Activated naive CD4-positive, alpha-beta T cell treated with anti-CD3 and anti-CD28 coated beads, Interleukin-2, amount 50 U/mL, for 72 hours (primary cell): ENCODE data around the gene MYO18A. TPM values are rescaled to one million over a fixed set of nuclear protein-coding genes. Genes with fewer than 3 reads are reported as not detected.

ENCODE experiments used
- ATAC-seq, 2 donors: fragments of 150-1000 bp; cut with Tn5 transposase; 2 replicates each; pipeline ENCODE4 v1.10.0; 2021; ENCODE audit warnings: mild to moderate bottlenecking in 2 of 2, moderate library complexity in 2 of 2
- DNase-seq, 2 donors: peaks; one replicate each; pipeline ENCODE4 v3.0.0; 2021 to 2022; ENCODE audit warnings: low spot score in 2 of 2
- H3K27ac Mint-ChIP-seq, 2 donors: one replicate each; pipeline ENCODE4 v1.8.0; 2022; ENCODE audit warnings: mild to moderate bottlenecking in 2 of 2, mixed read lengths in 2 of 2
- H3K36me3 Mint-ChIP-seq, 2 donors: one replicate each; pipeline ENCODE4 v1.8.0; 2022; ENCODE audit warnings: mixed read lengths in 2 of 2
- H3K9me3 Mint-ChIP-seq, 2 donors: one replicate each; pipeline ENCODE4 v1.8.0; 2022; ENCODE audit warnings: mixed read lengths in 2 of 2
- total RNA-seq, 2 donors: library from RNA; stranded (reverse); gene quantifications; one replicate each; pipeline ENCODE4 v1.2.3, GENCODE V29; 2022

MYO18A gene
- total RNA-seq, 2 donors from 2014 or later, result 38.8 to 62.8 TPM

- no peak overlapping the region for H3K27ac Mint-ChIP-seq
- no peaks in the 10 kb centered on the region for H3K36me3 Mint-ChIP-seq
- DNase-seq, result no peak
- H3K9me3 Mint-ChIP-seq, result no peaks in the 10 kb centered on the region
- ATAC-seq, result no peak
Observed at GRCh38 chr17:29050176-29050575, 130.0 kb downstream of the MYO18A start.

DNA sequence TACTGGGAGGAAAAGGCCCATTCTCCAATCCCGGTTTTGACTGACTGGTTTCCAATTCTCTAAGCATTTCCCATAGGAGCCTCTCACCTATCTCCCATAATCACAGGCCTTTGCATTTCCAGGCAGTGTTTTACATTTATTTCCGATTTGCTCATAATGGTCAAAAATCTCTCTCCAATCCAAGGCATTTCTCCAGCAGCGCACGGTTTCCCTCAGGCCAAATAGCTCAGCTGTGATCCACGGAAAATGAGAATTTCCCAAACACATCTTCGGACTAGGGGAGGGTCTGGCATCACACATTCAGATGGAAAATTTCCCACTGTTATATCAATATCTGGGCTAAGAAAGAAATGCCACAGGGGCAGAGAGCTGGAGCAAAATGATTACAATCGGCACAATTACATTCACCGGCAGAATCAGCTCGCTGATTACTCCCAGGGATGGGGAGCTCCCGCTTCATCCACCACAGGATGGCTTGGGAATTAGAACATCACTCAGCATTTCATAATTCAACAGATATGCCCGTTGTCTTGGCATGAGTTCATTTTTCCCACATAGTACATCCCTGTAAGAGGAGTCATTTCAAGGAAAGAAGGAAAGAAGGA lies 130.6 kb downstream of the MYO18A start:
- Mint-ChIP-seq H3K36me3 (no peaks in the 10 kb centered on the region), H3K9me3 (no peaks in the 10 kb centered on the region), H3K27ac (no peak overlapping the region)
- DNase-seq (no peak), ATAC-seq (no peak)

DNA sequence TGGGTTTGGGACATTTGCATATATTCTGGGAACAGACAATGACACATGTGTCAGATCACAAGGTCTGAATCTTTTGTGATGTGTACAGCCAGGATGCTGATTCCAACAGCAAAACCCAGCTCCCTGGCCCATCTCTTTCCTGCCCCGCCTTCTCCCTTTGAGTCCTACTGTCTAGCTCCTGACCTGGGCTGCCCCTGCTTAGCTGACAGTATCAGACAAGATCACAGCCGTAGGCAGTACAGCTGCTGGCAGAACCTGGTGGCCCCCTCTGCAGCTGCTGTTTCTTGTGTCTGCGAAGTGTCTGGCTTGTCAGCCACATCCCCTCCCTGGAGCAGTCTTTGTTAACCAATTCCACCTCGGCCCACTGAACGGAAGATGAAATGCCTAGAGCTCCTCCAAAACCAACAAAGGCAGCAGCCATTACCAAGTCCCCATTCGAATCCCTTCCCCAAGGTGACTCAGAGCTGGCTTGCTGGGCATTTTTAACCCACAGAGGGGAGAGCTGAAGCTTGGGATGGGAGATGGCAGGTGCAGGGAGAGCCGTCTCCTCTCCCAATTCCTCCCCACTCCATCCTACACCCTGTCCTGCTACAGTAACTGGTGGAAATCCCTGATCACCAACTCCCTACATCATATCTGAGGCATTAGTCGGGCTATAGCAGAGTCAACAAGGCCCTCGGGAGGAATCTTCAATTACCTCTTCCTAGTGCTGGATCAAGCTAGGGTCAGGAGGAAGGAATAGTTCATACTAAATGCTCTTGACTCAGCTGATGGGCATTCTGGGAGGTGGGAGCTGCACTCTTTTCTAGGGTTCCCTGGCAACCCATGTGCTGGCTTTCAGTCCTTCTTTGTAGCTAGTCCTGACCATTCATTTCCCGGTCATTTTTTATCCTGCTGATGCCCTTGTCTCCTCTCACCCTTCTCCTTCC lies 131.5 kb downstream of the MYO18A start:
- DNase-seq (no peak), ATAC-seq (peak; percentile 29 to 61)
- Mint-ChIP-seq H3K36me3 (no peaks in the 10 kb centered on the region), H3K9me3 (no peaks in the 10 kb centered on the region), H3K27ac (no peak overlapping the region)

- no peak for ATAC-seq
Observed at GRCh38 chr17:29046473-29046839, 133.7 kb downstream of the MYO18A start.

DNA sequence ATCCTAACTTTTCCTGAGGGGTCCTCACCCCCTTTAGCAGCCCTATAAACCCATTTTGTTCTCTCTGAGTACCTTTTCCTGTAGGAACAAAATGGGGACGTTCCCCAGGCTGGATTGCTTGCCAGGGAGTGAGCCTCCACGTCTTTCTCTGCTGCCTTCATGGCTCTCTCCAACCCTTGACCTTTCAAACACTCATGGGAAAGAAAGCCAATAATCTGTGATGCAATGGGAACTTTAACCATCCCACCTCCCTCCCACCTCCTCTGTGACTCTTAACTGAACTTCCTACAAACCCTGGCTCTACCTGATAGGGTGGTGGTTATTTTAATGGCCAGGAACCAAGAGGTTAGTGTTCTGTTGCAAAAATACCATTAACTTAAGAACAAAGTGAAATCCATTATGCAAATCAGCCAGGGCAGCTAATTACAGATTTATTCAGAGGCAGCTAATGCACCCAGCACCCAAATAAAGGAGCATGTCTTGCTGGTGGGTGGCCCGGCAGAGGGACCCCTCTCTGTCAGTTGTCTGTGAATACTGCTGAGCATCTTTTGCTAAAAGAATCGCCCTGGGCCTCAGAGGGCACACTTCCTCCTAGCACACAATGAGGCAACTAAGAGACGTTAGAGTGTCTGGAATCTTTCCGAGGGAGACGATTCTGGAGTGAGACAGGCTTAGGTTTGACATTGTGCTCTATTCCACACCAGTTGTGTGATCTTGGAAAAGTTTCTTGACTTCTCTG lies 134.3 kb downstream of the MYO18A start:
- ATAC-seq, result no peak
- Mint-ChIP-seq H3K9me3 (no peaks in the 10 kb centered on the region), H3K27ac (peak overlapping the region in 1 of 2 donors; percentile 62), H3K36me3 (no peaks in the 10 kb centered on the region)
- no peak for DNase-seq

More at GRCh38 chr17:29046473-29046839, 133.7 kb downstream of the MYO18A start:
- DNase-seq, result no peak
- H3K27ac Mint-ChIP-seq, result peak overlapping the region in 1 of 2 donors; percentile 62
- H3K36me3 Mint-ChIP-seq, result no peaks in the 10 kb centered on the region
- H3K9me3 Mint-ChIP-seq, result no peaks in the 10 kb centered on the region

DNA sequence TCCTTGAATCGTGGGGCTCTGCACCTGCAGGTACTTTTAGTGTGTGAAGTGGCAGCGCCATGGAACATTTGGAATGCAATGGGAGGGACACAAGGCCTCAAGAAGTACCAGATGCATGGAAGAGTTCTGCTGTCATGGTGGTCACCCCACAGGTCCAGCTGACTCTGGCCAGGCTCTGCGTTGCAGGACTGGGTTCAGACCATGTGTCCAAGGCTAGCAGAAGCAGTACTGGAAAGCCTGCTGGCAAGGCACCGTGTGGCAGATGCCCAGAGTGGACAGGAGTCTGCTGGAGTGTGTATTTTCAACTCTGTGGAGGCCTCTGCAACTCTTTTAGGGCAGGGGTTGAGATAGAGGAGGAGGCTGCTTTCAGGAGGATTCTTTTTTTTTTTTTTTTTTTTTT lies 135.2 kb downstream of the MYO18A start:
- DNase-seq, result no peak
- Mint-ChIP-seq H3K27ac (no peak overlapping the region), H3K36me3 (no peaks in the 10 kb centered on the region), H3K9me3 (no peaks in the 10 kb centered on the region)
- no peak for ATAC-seq

- DNase-seq (no peak), ATAC-seq (no peak)
- Mint-ChIP-seq H3K36me3 (no peaks in the 10 kb centered on the region), H3K9me3 (no peaks in the 10 kb centered on the region), H3K27ac (no peak overlapping the region)
Observed at GRCh38 chr17:29043539-29044145, 136.6 kb downstream of the MYO18A start.

DNA sequence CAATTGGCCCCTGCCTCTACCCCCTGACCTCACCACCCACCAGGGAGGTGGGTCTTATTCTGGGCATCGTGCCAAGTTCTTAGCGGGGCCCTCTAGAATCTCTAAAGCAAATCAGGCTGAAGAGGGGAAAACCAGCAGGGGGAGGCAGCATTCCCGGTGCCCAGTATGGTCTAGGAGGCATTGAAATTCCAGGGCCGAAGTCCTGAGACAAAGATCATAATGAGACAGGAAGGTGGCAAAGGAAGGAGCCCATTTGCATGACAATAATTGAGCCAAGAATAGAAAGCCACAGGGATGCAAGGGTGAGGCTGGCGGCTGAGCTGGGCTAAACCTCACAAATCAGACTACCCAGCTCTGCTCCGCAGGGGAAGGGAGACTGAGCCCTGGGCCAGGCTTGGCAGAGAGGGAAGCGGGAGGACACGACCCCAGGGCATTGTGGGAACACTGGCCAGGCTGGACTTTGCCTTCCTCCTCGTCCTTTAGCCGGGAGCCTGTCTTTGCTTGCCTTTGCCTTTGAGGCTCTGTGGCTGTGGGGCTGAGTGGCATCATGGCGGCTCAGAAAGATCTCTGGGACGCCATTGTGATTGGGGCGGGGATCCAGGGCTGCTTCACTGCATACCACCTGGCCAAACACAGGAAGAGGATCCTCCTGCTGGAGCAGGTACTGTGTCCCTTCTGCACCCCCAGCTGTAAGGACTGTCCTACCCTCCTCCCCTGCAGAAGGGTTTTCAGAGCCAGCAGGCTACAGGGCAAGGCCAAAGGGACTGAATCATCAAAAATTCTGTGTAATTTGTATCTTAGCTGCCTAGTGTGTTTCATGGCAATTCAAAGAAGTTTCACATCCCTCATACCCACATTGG lies 137.3 kb downstream of the MYO18A start, which contains the start of gene PIPOX:
PIPOX (plus strand) TSS at position 463 of the 860 bp plus-strand sequence; CDS start at position 548, 85 bp downstream.
- no peak within 1 kb of the TSS for H3K27ac Mint-ChIP-seq
- no peak for DNase-seq

DNA sequence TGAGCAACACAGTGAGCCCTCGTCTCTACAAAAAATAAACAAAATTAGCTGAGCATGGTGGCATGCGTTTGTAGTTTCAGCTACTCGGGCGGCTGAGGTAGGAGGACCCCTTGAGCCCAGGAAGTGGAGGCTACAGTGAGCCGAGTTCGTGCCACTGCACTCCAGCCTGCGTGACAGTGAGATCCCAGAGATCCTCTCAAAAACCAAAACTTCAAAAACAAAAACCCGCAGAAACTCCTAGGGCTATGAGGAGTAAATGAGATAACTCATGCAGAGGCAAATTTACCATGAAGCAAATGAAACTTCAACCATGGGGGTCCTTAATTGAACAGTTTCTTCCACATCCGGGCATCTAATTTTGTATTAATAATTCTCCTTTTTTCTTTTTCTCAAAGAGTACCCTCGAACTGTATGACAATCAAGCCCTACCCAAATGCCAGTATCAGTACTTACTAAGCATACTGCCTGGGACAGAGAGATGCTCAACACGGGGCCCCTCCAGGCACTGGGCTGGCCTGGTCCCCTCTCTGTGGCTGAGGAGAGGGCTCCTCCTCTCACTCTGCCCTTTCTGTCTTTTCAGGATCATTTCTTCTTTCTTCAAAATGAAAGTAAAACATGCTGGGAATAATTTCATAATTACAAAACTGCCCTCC lies 138.0 kb downstream of the MYO18A start:
- Mint-ChIP-seq H3K36me3 (no peaks in the 10 kb centered on the region), H3K27ac (no peak overlapping the region), H3K9me3 (no peaks in the 10 kb centered on the region)
- DNase-seq (no peak), ATAC-seq (no peak)

More for the DNA sequence above, 137.3 kb downstream of the MYO18A start, which contains the start of gene PIPOX:
- Mint-ChIP-seq H3K9me3 (no peaks in the 10 kb centered on the region), H3K36me3 (no peaks in the 10 kb centered on the region)
- no peak for ATAC-seq

DNA sequence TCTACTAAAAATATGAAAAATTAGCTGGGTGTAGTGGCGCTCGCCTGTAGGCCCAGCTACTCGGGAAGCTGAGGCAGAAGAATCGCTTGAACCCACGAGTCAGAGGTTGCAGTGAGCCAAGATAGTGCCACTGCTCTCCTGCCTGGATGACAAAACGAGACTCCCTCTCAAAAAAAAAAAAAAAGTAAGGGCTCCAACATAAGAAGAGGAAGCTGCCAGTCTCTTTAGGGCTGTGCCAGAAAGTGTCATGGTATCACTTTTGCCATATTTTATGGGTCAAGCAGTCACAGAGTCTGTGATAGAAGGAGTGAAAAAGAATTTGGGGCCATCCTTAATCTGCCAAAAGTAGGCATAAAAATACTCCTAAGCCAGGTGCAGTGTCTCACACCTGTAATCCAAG lies 138.6 kb downstream of the MYO18A start:
- DNase-seq (no peak), ATAC-seq (no peak)
- Mint-ChIP-seq H3K36me3 (no peaks in the 10 kb centered on the region), H3K27ac (no peak overlapping the region), H3K9me3 (no peaks in the 10 kb centered on the region)

DNA sequence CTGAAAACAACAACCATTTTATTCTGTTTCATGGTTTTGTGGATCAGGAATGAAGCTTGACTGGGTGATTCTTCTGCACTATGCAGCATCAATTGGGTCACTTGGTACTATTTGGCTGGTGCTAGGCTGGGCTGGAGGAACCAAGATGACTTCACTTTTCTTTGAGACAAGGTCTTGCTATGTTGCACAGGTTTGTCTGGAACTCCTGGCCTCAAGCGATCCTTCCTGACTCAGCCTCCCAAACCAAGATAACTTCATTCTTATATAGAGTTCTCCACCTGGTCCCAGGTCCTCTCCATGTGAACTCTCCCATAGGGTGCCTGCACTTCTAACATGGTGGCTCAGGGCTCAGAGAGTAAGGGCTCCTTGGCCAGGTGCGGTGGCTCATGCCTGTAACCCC lies 139.1 kb downstream of the MYO18A start:
- DNase-seq, result no peak
- ATAC-seq, result no peak
- no peaks in the 10 kb centered on the region for H3K36me3 Mint-ChIP-seq
- no peaks in the 10 kb centered on the region for H3K9me3 Mint-ChIP-seq
- H3K27ac Mint-ChIP-seq, result no peak overlapping the region

DNA sequence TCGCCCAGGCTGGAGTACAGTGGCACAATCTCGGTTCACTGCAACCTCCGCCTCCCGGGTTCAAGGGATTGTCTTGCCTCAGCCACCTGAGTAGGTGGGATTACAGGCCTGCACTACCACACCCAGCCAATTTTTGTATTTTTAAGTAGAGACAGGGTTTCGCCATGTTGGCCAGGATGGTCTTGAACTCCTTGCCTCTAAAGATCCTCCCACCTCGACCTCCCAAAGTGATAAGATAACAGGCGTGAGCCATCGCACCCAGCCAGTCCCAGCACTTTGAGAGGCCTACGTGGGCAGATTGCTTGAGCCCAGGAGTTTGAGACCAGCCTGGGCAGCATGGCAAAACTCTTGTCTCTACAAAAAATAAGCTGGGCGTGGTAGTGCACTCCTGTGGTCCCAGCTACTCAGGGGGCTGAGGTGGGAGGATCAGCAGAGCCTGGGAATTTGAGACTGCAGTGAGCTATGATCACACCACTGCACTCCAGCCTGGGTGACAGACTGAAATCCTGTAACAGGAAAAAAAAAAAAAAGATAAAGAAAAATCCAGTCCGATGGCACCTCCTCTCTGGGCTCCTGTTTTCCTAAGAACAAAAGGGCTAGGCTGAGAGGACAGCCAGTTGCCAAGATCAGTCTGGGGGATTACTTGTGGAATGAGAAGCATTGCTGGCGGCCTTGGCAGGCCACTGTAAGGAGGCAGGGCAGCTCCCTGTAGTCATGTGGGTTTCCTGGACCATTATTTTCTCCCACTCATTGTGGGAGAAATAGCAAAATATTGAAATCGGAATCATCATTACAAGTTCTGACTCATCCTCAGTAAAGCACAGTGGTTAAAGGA lies 140.2 kb downstream of the MYO18A start:
- Mint-ChIP-seq H3K36me3 (no peaks in the 10 kb centered on the region), H3K27ac (no peak overlapping the region), H3K9me3 (no peaks in the 10 kb centered on the region)
- ATAC-seq (no peak), DNase-seq (no peak)

DNA sequence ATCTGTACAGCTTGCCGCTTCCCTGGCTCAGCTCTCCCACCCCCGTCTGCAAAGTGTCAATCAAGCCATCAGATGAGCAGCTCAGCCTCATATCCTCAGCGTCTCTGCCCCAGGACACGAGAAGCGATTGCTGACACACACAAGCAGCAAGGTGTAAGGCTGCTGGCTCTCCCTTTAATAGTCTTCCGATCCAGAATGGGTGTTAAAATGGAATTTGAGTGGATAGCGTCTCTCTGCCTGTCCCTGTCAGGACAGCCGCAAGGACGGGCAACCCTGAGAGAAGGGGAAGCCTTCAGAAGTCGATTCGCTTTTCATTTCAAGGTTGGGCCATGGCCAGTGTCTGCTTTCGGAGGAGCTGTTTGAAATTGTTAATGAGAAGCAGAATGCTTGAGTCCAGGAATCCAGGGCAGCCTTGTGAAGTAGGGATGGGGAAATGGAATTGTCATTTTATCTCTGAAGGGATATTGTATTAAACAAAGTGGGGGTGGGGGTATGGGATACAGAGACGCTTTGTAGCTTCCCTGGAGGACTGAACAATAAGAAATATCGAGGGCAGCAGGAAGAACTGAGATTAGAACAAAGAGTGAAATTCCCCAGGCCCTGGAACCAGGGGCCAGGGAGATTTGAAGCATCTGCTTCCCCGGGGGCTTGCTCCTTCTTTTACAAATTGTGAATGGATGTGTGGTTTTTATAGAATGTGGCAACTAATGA lies 142.0 kb downstream of the MYO18A start:
- Mint-ChIP-seq H3K27ac (no peak overlapping the region), H3K36me3 (peaks cover 9 to 11% of the 10 kb centered on the region in 2 donors), H3K9me3 (peaks cover 5 to 6% of the 10 kb centered on the region in 2 donors)
- ATAC-seq, result no peak
- no peak for DNase-seq

DNA sequence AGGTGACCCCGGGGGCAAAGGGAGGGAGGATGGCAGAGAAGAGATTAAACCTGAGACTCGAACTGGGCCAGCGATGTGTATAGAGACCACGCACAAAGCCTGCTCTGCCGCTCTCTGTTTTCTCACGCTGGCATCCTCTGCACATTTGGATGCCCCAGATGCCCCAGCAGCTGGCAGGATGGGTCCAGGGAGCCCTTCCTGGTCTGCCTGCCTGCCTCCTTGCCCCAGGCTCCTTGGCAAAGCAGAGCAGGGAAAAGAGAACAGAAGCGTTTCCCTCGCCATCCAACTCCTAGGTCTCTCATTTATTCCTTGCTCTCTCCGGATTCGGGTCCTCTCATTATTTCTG lies 142.5 kb downstream of the MYO18A start:
- H3K36me3 Mint-ChIP-seq, result peaks cover 9 to 11% of the 10 kb centered on the region in 2 donors
- peaks cover 5 to 6% of the 10 kb centered on the region in 2 donors for H3K9me3 Mint-ChIP-seq
- H3K27ac Mint-ChIP-seq, result no peak overlapping the region
- ATAC-seq (no peak), DNase-seq (no peak)
